Measurements from ENCODE around the gene VRTN.
"Not testable (repeated sequence)": the region's sequence is repeated elsewhere in the genome, so short reads cannot be mapped to it uniquely, and the experiment has no call there.

VRTN gene

GRCh38 chr14:74348735-74349463 is 628 bp downstream of the VRTN start:
- in situ Hi-C loops (cut with MboI; ENCODE audit: low sequenced_read_pairs), result no loop called here

GRCh38 chr14:74349757-74350156 is 1.5 kb downstream of the VRTN start:
- in situ Hi-C loops (cut with MboI; ENCODE audit: low sequenced_read_pairs), result no loop called here

GRCh38 chr14:74350211-74350927 is 2.1 kb downstream of the VRTN start:
- in situ Hi-C loops (cut with MboI; ENCODE audit: low sequenced_read_pairs), result no loop called here

- in situ Hi-C loops (cut with MboI; ENCODE audit: low sequenced_read_pairs), result no loop called here
Measured at GRCh38 chr14:74350928-74351323, 2.7 kb downstream of the VRTN start.

GRCh38 chr14:74356892-74357575 is 8.8 kb downstream of the VRTN start:
- in situ Hi-C loops (cut with MboI; ENCODE audit: low sequenced_read_pairs), result no loop called here

GRCh38 chr14:74357585-74357984 is 9.3 kb downstream of the VRTN start:
- in situ Hi-C loops (cut with MboI; ENCODE audit: low sequenced_read_pairs), result no loop called here

- in situ Hi-C loops (cut with MboI; ENCODE audit: low sequenced_read_pairs), result no loop called here
Measured at GRCh38 chr14:74358176-74358829, 10.0 kb downstream of the VRTN start.

GRCh38 chr14:74360163-74360562 is 11.9 kb downstream of the VRTN start:
- in situ Hi-C loops (cut with MboI; ENCODE audit: low sequenced_read_pairs), result no loop called here

GRCh38 chr14:74362361-74362915 is 14.2 kb downstream of the VRTN start:
- in situ Hi-C loops (cut with MboI; ENCODE audit: low sequenced_read_pairs), result no loop called here

- in situ Hi-C loops (cut with MboI; ENCODE audit: low sequenced_read_pairs), result no loop called here
Measured at GRCh38 chr14:74364271-74364880, 16.1 kb downstream of the VRTN start.

- in situ Hi-C loops (cut with MboI; ENCODE audit: low sequenced_read_pairs), result no loop called here
Measured at GRCh38 chr14:74368026-74368425, 19.8 kb downstream of the VRTN start.

GRCh38 chr14:74368441-74368840 is 20.2 kb downstream of the VRTN start:
- in situ Hi-C loops (cut with MboI; ENCODE audit: low sequenced_read_pairs), result no loop called here

GRCh38 chr14:74377976-74378690 is 29.9 kb downstream of the VRTN start:
- in situ Hi-C loops (cut with MboI; ENCODE audit: low sequenced_read_pairs), result no loop called here

- in situ Hi-C loops (cut with MboI; ENCODE audit: low sequenced_read_pairs), result no loop called here
Measured at GRCh38 chr14:74380172-74380571, 31.9 kb downstream of the VRTN start.

GRCh38 chr14:74380845-74381244 is 32.6 kb downstream of the VRTN start:
- in situ Hi-C loops (cut with MboI; ENCODE audit: low sequenced_read_pairs), result no loop called here

- in situ Hi-C loops (cut with MboI; ENCODE audit: low sequenced_read_pairs), result not testable (repeated sequence)
Measured at GRCh38 chr14:74381571-74381970, 33.3 kb downstream of the VRTN start.

GRCh38 chr14:74382231-74382630 is 34.0 kb downstream of the VRTN start:
- in situ Hi-C loops (cut with MboI; ENCODE audit: low sequenced_read_pairs), result no loop called here

GRCh38 chr14:74389980-74390379 is 41.7 kb downstream of the VRTN start:
- in situ Hi-C loops (cut with MboI; ENCODE audit: low sequenced_read_pairs), result no loop called here

- in situ Hi-C loops (cut with MboI; ENCODE audit: low sequenced_read_pairs), result not testable (repeated sequence)
Measured at GRCh38 chr14:74390505-74390904, 42.2 kb downstream of the VRTN start.

GRCh38 chr14:74391479-74391878 is 43.2 kb downstream of the VRTN start:
- in situ Hi-C loops (cut with MboI; ENCODE audit: low sequenced_read_pairs), result no loop called here

Measured in HL-60/S4 treated with retinoic acid at 250 ng/mL for 4 days and 3 days (cell line).